ENCODE measurements around the gene SPDYE8. TPM values are rescaled to one million over a fixed set of nuclear protein-coding genes. Genes with fewer than 3 reads are reported as not detected.

The SPDYE8 gene
- total RNA-seq, result not detected in 2 replicates

GRCh38 chr7:73029666-73030065, at the start of gene SPDYE8:
Gene SPDYE8, minus strand, starts transcription at chr7:73029766. Its CDS starts 1,800 bp downstream, at chr7:73027966.

GRCh38 chr7:73057811-73058210, 28.2 kb upstream of the SPDYE8 start, which contains the start of gene SPDYE11:
Gene SPDYE11, minus strand, starts transcription at chr7:73057911. Its CDS starts 1,800 bp downstream, at chr7:73056111.

Small RNA genes within 50 kb of the gene (small RNA-seq; reads per million reads assigned to genes)
- not detected for gene RF00019

Other genes starting within 250 kb of the SPDYE8 start
- 2.6 and 7.8 TPM in 2 replicates for gene TYW1B, start 201.6 kb downstream of the SPDYE8 start, total RNA-seq
- gene POM121, start 104.7 kb downstream of the SPDYE8 start, total RNA-seq, result 7.3 and 8.6 TPM in 2 replicates
- gene TRIM74, start 60.3 kb downstream of the SPDYE8 start, total RNA-seq, result not detected in 2 replicates
- gene SPDYE11, start 28.1 kb upstream of the SPDYE8 start, total RNA-seq, result not detected in 2 replicates
- gene SPDYE9, start 56.3 kb upstream of the SPDYE8 start, total RNA-seq, result not detected in 2 replicates

Data from subcutaneous preadipocyte (primary cell).